GM12872 (cell line): ENCODE data around the gene MBD1.

Experiments used
- TF ChIP-seq, protein P1 (sequence below): IDR thresholded peaks from 3 replicates; pipeline ENCODE4 v1.5.1; 2011; ENCODE audit warnings: low read depth, mild to moderate bottlenecking, low read length, moderate library complexity; ENCODE audit not compliant: insufficient read depth

The MBD1 gene

DNA sequence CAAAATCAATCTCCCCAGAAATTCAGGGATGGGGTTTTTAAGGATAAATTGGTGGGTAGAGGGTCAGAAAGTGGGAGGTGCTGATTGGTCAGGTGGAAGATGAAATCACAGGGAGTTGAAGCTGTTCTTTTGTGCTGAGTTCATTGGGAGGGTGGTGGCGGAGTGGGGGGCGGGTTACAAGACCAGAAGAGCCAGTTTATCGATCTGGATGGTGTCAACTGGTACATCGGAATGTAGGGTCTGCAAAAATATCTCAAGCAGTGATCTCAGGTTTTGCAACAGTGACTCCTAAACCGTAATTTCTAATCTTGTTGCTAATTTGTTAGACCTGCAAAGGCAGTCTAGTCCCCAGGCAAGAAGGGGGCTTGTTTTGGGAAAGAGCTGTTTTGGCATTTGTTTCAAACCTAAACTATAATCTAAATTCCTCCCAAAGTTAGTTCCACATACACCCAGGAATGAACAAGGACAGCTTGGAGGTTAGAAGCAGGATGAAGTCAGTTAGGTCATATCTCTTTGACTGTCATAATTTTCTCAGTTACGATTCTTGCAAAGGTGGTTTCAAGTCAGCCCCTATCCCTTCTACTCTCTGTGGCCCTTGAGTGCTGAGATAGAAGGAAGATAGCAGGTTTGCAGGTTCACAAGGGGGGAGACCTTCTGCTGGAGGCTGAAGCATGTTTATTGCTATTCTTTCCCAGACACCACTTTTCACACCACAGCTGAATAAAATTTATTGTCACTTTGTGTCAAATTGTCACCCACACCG lies 18.5 kb upstream of the MBD1 start:
- TF ChIP-seq, protein P1, sequence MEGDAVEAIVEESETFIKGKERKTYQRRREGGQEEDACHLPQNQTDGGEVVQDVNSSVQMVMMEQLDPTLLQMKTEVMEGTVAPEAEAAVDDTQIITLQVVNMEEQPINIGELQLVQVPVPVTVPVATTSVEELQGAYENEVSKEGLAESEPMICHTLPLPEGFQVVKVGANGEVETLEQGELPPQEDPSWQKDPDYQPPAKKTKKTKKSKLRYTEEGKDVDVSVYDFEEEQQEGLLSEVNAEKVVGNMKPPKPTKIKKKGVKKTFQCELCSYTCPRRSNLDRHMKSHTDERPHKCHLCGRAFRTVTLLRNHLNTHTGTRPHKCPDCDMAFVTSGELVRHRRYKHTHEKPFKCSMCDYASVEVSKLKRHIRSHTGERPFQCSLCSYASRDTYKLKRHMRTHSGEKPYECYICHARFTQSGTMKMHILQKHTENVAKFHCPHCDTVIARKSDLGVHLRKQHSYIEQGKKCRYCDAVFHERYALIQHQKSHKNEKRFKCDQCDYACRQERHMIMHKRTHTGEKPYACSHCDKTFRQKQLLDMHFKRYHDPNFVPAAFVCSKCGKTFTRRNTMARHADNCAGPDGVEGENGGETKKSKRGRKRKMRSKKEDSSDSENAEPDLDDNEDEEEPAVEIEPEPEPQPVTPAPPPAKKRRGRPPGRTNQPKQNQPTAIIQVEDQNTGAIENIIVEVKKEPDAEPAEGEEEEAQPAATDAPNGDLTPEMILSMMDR = no peak

DNA sequence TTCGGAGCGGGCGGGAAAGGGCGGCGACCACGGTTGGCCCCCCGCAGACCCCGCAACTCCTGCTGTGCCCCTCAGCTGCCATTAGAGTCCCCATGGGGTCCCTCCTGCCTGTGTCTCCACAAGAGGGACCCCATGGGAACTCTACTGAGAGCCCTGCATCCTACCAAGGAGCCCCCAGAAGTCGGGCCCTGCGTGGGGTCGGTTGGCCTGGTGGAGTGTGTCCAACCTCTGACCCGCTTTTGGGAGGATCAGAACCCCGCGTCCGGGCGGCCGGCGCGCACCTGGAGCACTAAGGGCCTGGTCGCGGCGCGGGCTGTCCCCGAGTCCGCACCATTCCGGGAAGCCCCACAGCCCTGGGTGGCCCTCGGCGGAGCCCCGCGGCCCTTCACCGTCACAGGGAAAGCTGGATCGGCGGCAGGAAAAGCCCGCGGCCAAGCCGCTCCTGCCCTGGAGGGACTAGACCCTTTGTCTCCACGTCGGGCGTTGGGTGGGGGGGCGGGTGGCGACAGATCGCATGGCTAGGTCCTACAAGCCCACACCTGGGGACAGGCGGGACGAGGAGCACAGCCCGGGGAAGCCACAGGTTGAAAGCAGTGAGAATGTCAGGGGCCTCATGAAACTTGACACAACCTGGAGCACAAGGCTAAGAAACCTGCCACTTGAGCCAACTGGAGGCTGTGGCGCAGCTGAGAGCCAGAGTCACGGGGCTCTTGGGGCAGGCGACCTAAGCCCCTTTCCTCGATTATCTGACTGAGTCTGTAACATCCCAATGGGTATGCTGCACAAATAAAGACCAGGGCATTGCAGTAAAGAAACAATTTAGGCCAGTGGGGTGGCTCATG lies 17.3 kb upstream of the MBD1 start:
- TF ChIP-seq, protein P1 = no peak

DNA sequence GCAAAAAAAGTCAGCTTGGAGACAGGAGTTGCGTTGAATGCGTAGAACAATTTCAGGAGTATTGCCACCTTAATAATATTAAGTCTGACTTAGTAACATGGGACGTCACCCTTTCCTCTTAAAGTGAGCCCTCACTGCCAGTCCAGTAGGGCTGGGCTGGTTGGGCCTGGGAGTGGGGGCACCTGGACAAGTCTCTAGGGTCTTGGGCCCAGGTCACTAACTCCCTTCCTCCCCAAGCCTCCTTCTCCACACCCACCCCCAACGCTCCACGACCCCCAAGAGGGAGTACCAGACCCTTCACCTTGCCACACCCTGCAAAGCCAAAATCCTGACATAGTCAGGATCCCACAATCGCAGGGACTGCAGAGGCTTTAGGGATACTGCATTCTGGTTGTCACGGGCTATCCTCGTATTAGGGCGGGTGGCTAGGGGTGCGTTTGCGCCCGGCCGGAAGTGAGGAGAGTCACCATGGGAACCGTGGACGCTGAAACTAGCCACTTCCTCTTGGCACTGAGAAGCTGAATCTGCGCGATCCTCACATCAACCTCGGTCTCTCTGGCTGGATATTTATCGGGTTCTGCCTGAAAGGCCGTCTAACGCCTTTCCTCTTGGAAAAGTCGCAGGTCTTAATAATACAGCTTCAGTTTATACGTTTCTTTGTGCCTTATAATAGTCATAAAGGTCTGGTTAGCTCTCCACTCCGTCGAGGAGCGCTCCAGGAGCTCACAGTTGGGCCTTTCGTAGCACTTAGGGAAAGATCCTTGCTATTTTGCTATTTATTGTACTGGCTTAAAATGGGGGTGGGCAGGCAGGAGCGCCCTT lies 16.5 kb upstream of the MBD1 start:
- TF ChIP-seq, protein P1 = no peak

DNA sequence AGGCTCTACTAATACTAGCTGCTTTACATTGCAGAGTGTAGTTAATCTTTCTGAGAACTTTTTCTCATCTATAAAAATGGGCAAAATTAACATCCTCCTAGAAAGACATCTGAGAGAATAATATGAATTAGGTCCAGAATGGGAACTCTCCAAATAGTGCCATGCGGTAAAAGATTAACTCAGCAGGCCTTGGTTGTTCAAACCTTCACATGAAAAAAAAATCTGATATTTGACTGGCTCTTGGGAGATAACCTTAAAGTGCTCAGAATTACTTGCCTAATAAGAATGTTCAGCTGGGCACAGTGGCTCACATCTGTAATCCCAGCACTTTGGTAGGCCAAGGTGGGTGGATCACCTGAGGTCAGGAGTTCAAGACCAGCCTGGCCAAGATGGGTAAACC lies 11.7 kb upstream of the MBD1 start:
- TF ChIP-seq, protein P1 = no peak

DNA sequence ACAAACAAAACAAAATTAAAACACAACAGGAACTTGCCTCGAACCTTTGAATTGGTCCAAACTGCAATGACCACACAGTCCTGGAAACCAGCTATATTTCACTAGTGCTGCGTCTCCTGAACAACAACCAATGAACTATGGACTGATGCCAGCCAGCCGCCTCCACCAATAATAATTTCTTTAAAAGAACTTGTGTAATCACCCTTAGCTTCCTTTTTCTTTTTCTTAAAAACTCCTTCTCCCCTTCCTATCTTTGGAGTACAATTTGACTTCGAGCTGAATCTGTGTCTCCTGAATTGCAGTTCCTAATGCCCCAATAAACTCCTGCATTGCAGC lies 7.8 kb upstream of the MBD1 start:
- TF ChIP-seq, protein P1 = no peak

DNA sequence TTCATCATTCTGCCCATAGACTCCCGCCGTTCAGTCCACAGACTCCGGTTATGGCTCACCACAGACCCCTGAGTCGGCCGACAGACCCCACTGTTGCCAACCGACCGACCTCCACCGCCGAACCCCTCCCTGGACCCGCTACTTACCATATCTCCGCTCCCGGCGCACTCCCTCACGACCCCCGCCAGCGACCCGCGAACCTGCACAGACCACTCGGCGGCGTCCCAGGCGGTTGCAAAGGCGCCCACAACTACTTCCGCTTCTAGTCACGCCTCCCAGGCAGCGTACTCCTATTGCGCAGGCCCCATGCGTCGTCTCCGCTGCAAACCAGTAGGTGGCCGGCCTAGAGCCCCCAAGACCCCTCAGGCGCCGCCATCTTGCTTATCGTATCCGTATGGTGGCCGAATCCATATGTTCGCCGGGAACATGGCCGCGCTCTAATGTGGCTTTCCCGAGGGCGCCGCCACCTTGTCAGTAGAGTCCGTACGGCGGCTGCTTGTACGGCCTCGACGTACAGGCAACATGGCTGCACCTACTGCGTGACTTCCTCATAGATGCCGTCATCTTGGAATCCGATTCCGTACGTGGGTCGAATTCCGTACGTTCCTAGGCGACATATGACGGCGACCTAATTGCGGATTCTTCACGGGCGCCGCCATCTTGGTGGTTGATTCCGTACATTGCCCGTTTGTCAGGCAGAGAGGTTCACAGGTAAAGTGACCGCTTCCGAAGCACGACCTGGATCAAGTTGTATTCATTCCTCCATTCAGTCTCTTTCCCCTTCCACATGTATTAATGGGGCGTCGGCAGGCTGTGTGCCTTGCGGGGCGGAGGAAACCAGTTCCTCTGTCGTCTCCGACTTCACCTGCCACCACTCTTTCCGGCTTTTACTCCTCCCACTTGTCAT lies 6.4 kb upstream of the MBD1 start, which contains the start of gene CXXC1:
CXXC1 (minus strand) TSS at position 252 of the 907 bp plus-strand sequence; CDS start at position 149, 103 bp downstream.
- TF ChIP-seq, protein P1 = peak; percentile 58
